Keratinocyte (primary cell): ENCODE data around the gene TOGARAM1. TPM values are rescaled to one million over a fixed set of nuclear protein-coding genes. Genes with fewer than 3 reads are reported as not detected.

Source experiments
- DNase-seq: peaks from one replicate; pipeline ENCODE4 v3.0.0-alpha.2; 2011; ENCODE audit warnings: low read depth, missing footprints, low spot score
- FAIRE-seq: peaks from 2 replicates; lab custom pipeline; 2011; peaks lifted over from hg19 to GRCh38; lab: Jason Lieb, UNC
- H2AFZ ChIP-seq: 2 replicates; pipeline ENCODE4 v1.6.0; 2012; ENCODE audit warnings: low read length, control low read depth, inconsistent platforms; ENCODE audit not compliant: control insufficient read depth
- H3K27ac ChIP-seq: 2 replicates; pipeline ENCODE4 v1.5.1; 2011; ENCODE audit warnings: low read length; ENCODE audit not compliant: control insufficient read depth, insufficient read depth
- H3K27me3 ChIP-seq: 3 replicates; pipeline ENCODE4 v1.6.0; 2011; ENCODE audit warnings: low read length; ENCODE audit not compliant: control insufficient read depth, insufficient read depth; ENCODE audit errors: extremely low read depth
- H3K36me3 ChIP-seq, 2 experiments: 2 replicates in 1 of 2; 3 replicates in 1 of 2; pipeline ENCODE4 v1.5.1; 2011; ENCODE audit warnings: low read length in 2 of 2, mild to moderate bottlenecking in 1 of 2; ENCODE audit not compliant: control insufficient read depth in 2 of 2, insufficient read depth in 2 of 2; ENCODE audit errors: extremely low read depth in 1 of 2
- H3K4me1 ChIP-seq: 3 replicates; pipeline ENCODE4 v1.5.1; 2011; ENCODE audit warnings: low read length; ENCODE audit not compliant: control insufficient read depth, insufficient read depth; ENCODE audit errors: extremely low read depth
- H3K4me2 ChIP-seq: 3 replicates; pipeline ENCODE4 v1.6.0; 2011; ENCODE audit warnings: low read depth, low read length; ENCODE audit not compliant: control insufficient read depth, insufficient read depth; ENCODE audit errors: extremely low read depth
- H3K4me3 ChIP-seq, 3 experiments: fragments of 200-600 bp in 1 of 3; sonication (generic) in 1 of 3; 2 replicates in 2 of 3; 3 replicates in 1 of 3; pipeline ENCODE4 v1.5.1; 2011 to 2016; ENCODE audit warnings: low read length in 3 of 3, mild to moderate bottlenecking in 3 of 3, control low read depth in 2 of 3, inconsistent platforms in 1 of 3, low read depth in 1 of 3, mixed read lengths in 1 of 3, mixed run types in 1 of 3, moderate library complexity in 1 of 3; ENCODE audit not compliant: control insufficient read depth in 2 of 3, insufficient read depth in 2 of 3; ENCODE audit errors: extremely low read depth in 1 of 3
- H3K79me2 ChIP-seq: 2 replicates; pipeline ENCODE4 v1.6.0; 2012; ENCODE audit warnings: low read length; ENCODE audit not compliant: control insufficient read depth, insufficient read depth
- H3K9ac ChIP-seq: 3 replicates; pipeline ENCODE4 v1.6.0; 2011; ENCODE audit warnings: low read length; ENCODE audit not compliant: control insufficient read depth, insufficient read depth; ENCODE audit errors: extremely low read depth
- H3K9me1 ChIP-seq: 3 replicates; pipeline ENCODE4 v1.6.0; 2011; ENCODE audit warnings: low read length; ENCODE audit not compliant: control insufficient read depth, insufficient read depth; ENCODE audit errors: extremely low read depth
- H3K9me3 ChIP-seq: 2 replicates; pipeline ENCODE4 v1.5.1; 2012; ENCODE audit warnings: low read depth, low read length; ENCODE audit not compliant: control insufficient read depth
- H4K20me1 ChIP-seq: 3 replicates; pipeline ENCODE4 v1.6.0; 2011; ENCODE audit warnings: low read length; ENCODE audit not compliant: control insufficient read depth, insufficient read depth; ENCODE audit errors: extremely low read depth
- CTCF ChIP-seq, 3 experiments: IDR thresholded peaks in 1 of 3; conservative IDR thresholded peaks in 1 of 3; optimal IDR thresholded peaks in 1 of 3; 2 replicates in 2 of 3; 3 replicates in 1 of 3; pipeline versions ENCODE3 to v1.5.1; 2011; ENCODE audit warnings: low read length in 3 of 3, mild to moderate bottlenecking in 3 of 3, moderate library complexity in 2 of 3, control low read depth in 1 of 3, inconsistent platforms in 1 of 3; ENCODE audit not compliant: insufficient read depth in 2 of 3; ENCODE audit errors: extremely low read depth in 1 of 3
- EZH2 ChIP-seq: IDR thresholded peaks from one replicate; pipeline ENCODE4 v1.6.1; 2012; ENCODE audit warnings: inconsistent platforms, mild to moderate bottlenecking, low read length, moderate library complexity
- dilution Hi-C: fragments of 300-500 bp; cut with MboI; formaldehyde crosslinking; loops from one replicate; pipeline ENCODE4 v1.7.0; 2020; ENCODE audit warnings: low sequenced_read_pairs; ENCODE audit not compliant: extremely low pct_ligation_motif_present
- polyA plus RNA-seq, 5 experiments: library from polyadenylated mRNA; depleted of rRNA in 3 of 5; stranded (reverse) in 3 of 5; stranded (forward) in 1 of 5; unstranded in 1 of 5; fragments of >200 nt; gene quantifications; 1 replicate in 1 of 5; 2 replicates in 3 of 5; 3 replicates in 1 of 5; pipeline versions ENCODE4 v1.2.1 to v1.2.3, GENCODE V29; 2011 to 2012; ENCODE audit warnings: missing spikeins in 2 of 5, low read depth in 1 of 5, low replicate concordance in 1 of 5

Gene TOGARAM1
- polyA plus RNA-seq, 1 donor (not counting 4 experiments of a cell fraction or from before 2014, with no cell fraction given), result 8.2 TPM

GRCh38 chr14:44952391-44953110 is 9.4 kb upstream of the TOGARAM1 start:
- dilution Hi-C loops, result no loop called here
- H2AFZ ChIP-seq, result no peak overlapping the region
- peaks cover 0 to 2% of the 10 kb centered on the region in 2 experiments for H3K36me3 ChIP-seq
- no peak for DNase-seq
- H3K4me1 ChIP-seq, result no peaks in the 10 kb centered on the region
- no peak for FAIRE-seq
- no peaks in the 10 kb centered on the region for H3K9me3 ChIP-seq
- no peak overlapping the region for H3K4me3 ChIP-seq
- H3K9me1 ChIP-seq, result peaks cover 2% of the 10 kb centered on the region
- no peak overlapping the region for H3K4me2 ChIP-seq
- no peak overlapping the region for H3K27ac ChIP-seq
- peaks cover 37% of the 10 kb centered on the region for H3K79me2 ChIP-seq
- no peaks in the 10 kb centered on the region for H3K27me3 ChIP-seq
- TF ChIP-seq CTCF (optimal IDR thresholded peaks at IDR 0.05 in 1 of 3, IDR thresholded peaks at IDR 0.05 in 1 of 3, conservative IDR thresholded peaks at IDR 0.05 in 1 of 3; ENCODE audit: extremely low read depth in 1 of 3, insufficient read depth in 2 of 3, low read length in 3 of 3) (no peak), EZH2 (no peak)
- H3K9ac ChIP-seq, result no peak overlapping the region
- no peaks in the 10 kb centered on the region for H4K20me1 ChIP-seq

- Histone ChIP-seq H3K36me3 (peaks cover 0 to 2% of the 10 kb centered on the region in 2 experiments), H2AFZ (no peak overlapping the region), H4K20me1 (no peaks in the 10 kb centered on the region), H3K4me3 (no peak overlapping the region), H3K4me1 (peaks cover 2% of the 10 kb centered on the region), H3K9me1 (peaks cover 2% of the 10 kb centered on the region), H3K4me2 (no peak overlapping the region), H3K79me2 (peaks cover 50% of the 10 kb centered on the region), H3K27ac (no peak overlapping the region), H3K9ac (no peak overlapping the region), H3K27me3 (no peaks in the 10 kb centered on the region), H3K9me3 (no peaks in the 10 kb centered on the region)
- DNase-seq (no peak), FAIRE-seq (no peak)
- TF ChIP-seq EZH2, result no peak
- dilution Hi-C loops, result no loop called here
These were observed 7.2 kb upstream of the TOGARAM1 start for GRCh38 chr14:44954750-44955149.
